Esophagus muscularis mucosa (tissue), 4 donors: ENCODE results near the gene ATRN.

Source experiments
- CTCF ChIP-seq, 3 experiments: fragments of 200-600 bp in 2 of 3; fragments of 450-650 bp in 1 of 3; sonication (generic) in 2 of 3; IDR thresholded peaks; one replicate each; pipeline ENCODE4 v1.5.1; 2017 to 2019; ENCODE audit warnings: antibody characterized with exemption in 3 of 3, mild to moderate bottlenecking in 2 of 3, moderate library complexity in 1 of 3
- EP300 ChIP-seq: sonication (generic); formaldehyde crosslinking; IDR thresholded peaks from one replicate; pipeline ENCODE4 v1.6.1; 2017; ENCODE audit warnings: antibody characterized with exemption
- POLR2A ChIP-seq: fragments of 450-650 bp; IDR thresholded peaks from one replicate; pipeline ENCODE4 v1.6.1; 2017; ENCODE audit warnings: antibody characterized with exemption, moderate library complexity, mild to moderate bottlenecking, low read depth
- POLR2AphosphoS5 ChIP-seq, 2 donors: sonication (generic); formaldehyde crosslinking; IDR thresholded peaks; one replicate each; pipeline ENCODE4 v1.6.1; 2017; ENCODE audit warnings: antibody characterized with exemption in 2 of 2

GRCh38 chr20:3551681-3552434, 81.0 kb downstream of the ATRN start:
- TF ChIP-seq POLR2AphosphoS5 (IDR thresholded peaks at IDR 0.05) (no peak), CTCF (IDR thresholded peaks at IDR 0.05) (no peak), EP300 (no peak), POLR2A (no peak)
